Measurements from ENCODE around the gene TMTC2. TPM values are rescaled to one million over a fixed set of nuclear protein-coding genes. Genes with fewer than 3 reads are reported as not detected.

TMTC2 gene
- total and polyA plus RNA-seq, 10 of the 15 experiments (the other 5 are each of a cell fraction or from before 2014, with no cell fraction given), result 0.14 to 9.7 (median 1.2) TPM

- H3K79me2 ChIP-seq (ENCODE audit: control insufficient read depth, insufficient read depth, low read length), result no peaks in the 10 kb centered on the region
- CTCF ChIA-PET, result interaction anchor here (1.5 kb wide), 1 partner anchor 8 kb away, joined by 4 read pairs; no protein-coding TSS in a partner anchor
- no TSS peak for BruUV-seq (replicated peaks)
- FAIRE-seq, result peak; percentile 75
- RAD21 ChIA-PET (ENCODE audit: unreplicated experiment), result no interaction called here
- in situ Hi-C loops (cut with MboI) (no loop called here), intact Hi-C loops (cut with micrococcal nuclease; ENCODE audit: unreplicated experiment) (no loop called here)
- H2AFZ ChIP-seq (ENCODE audit: control insufficient read depth, low read depth, low read length), result no peak overlapping the region
- no peak for DNase-seq (ENCODE audit: low read depth, low spot score)
- no peaks in the 10 kb centered on the region for H3K27me3 ChIP-seq (replicated peaks in 1 of 2; ENCODE audit: control insufficient read depth in 2 of 2, insufficient read depth in 2 of 2, low read length in 1 of 2)
- H3K27ac ChIP-seq (ENCODE audit: control insufficient read depth, insufficient read depth), result no peak overlapping the region
- POLR2A ChIA-PET, result no interaction called here
- H3K4me3 ChIP-seq, result no peak overlapping the region
- SMC1A ChIA-PET (ENCODE audit: uncharacterized antibody, unreplicated experiment), result no interaction called here
- no peak overlapping the region for H3K9ac ChIP-seq (ENCODE audit: control insufficient read depth, insufficient read depth, low read length)
- ATAC-seq, result no peak
- no peak overlapping the region for H3K4me2 ChIP-seq (ENCODE audit: control insufficient read depth, insufficient read depth)
- TF ChIP-seq MEF2B (IDR thresholded peaks at IDR 0.05; ENCODE audit: partially characterized antibody, poor library complexity, severe bottlenecking), result no peak
- TF ChIP-seq EZH2 (IDR thresholded peaks at IDR 0.05; ENCODE audit: borderline replicate concordance, control insufficient read depth, low read depth, low read length), result no peak
- H3K4me1 ChIP-seq (ENCODE audit: control insufficient read depth, insufficient read depth, low read length), result no peaks in the 10 kb centered on the region
- H4K20me1 ChIP-seq (ENCODE audit: control insufficient read depth, insufficient read depth), result no peaks in the 10 kb centered on the region
- no peaks in the 10 kb centered on the region for H3K9me3 ChIP-seq (replicated peaks; ENCODE audit: control insufficient read depth, insufficient read depth, low read length)
- 100% methylated on average over 1 of the region's 1 CpG for WGBS (ENCODE audit: insufficient coverage, insufficient replicate concordance, low lambda C conversion rate, missing lambda C conversion rate)
- H3K36me3 ChIP-seq (ENCODE audit: control insufficient read depth in 2 of 2, insufficient read depth in 2 of 2, low read length in 1 of 2), result no peaks in the 10 kb centered on the region
These were observed 131.7 kb downstream of the TMTC2 start for GRCh38 chr12:82818271-82819035.

- no peaks in the 10 kb centered on the region for H3K79me2 ChIP-seq (ENCODE audit: control insufficient read depth, insufficient read depth, low read length)
- no peak overlapping the region for H3K4me2 ChIP-seq (ENCODE audit: control insufficient read depth, insufficient read depth)
- SMC1A ChIA-PET (ENCODE audit: uncharacterized antibody, unreplicated experiment), result interaction anchor here (0.6 to 1.7 kb wide), 3 partner anchors 9 to 652 kb away, joined by 3 read pairs; no protein-coding TSS in a partner anchor
- in situ Hi-C loops (cut with MboI) (no loop called here), intact Hi-C loops (cut with micrococcal nuclease; ENCODE audit: unreplicated experiment) (no loop called here)
- no peaks in the 10 kb centered on the region for H3K4me1 ChIP-seq (ENCODE audit: control insufficient read depth, insufficient read depth, low read length)
- POLR2A ChIA-PET, result interaction anchor here (0.6 kb wide), 2 partner anchors 121 to 142 kb away, joined by 3 read pairs; no protein-coding TSS in a partner anchor
- no peak for FAIRE-seq
- no peak overlapping the region for H3K9ac ChIP-seq (ENCODE audit: control insufficient read depth, insufficient read depth, low read length)
- no peak overlapping the region for H3K4me3 ChIP-seq
- H3K36me3 ChIP-seq (ENCODE audit: control insufficient read depth in 2 of 2, insufficient read depth in 2 of 2, low read length in 1 of 2), result no peaks in the 10 kb centered on the region
- H3K9me3 ChIP-seq (replicated peaks; ENCODE audit: control insufficient read depth, insufficient read depth, low read length), result no peaks in the 10 kb centered on the region
- no peaks in the 10 kb centered on the region for H4K20me1 ChIP-seq (ENCODE audit: control insufficient read depth, insufficient read depth)
- H3K27ac ChIP-seq (ENCODE audit: control insufficient read depth, insufficient read depth), result no peak overlapping the region
- no peak overlapping the region for H2AFZ ChIP-seq (ENCODE audit: control insufficient read depth, low read depth, low read length)
- CTCF ChIA-PET, result interaction anchor here (0.7 to 1.6 kb wide), 2 partner anchors 9 to 13 kb away, joined by 3 to 4 read pairs; no protein-coding TSS in a partner anchor
- DNase-seq (ENCODE audit: low read depth, low spot score), result no peak
- H3K27me3 ChIP-seq (replicated peaks in 1 of 2; ENCODE audit: control insufficient read depth in 2 of 2, insufficient read depth in 2 of 2, low read length in 1 of 2), result no peaks in the 10 kb centered on the region
- RAD21 ChIA-PET (ENCODE audit: unreplicated experiment), result no interaction called here
- no TSS peak for BruUV-seq (replicated peaks)
- ATAC-seq, result no peak
- TF ChIP-seq EED (IDR thresholded peaks at IDR 0.05; ENCODE audit: low read depth), result no peak
- TF ChIP-seq MAX (IDR thresholded peaks at IDR 0.05; ENCODE audit: low read depth, low read length), result no peak
- no peak for TF ChIP-seq NRF1 (conservative IDR thresholded peaks at IDR 0.05; ENCODE audit: low read depth, low read length)
- TF ChIP-seq LARP7 (IDR thresholded peaks at IDR 0.05), result no peak
- no peak for TF ChIP-seq MYB (IDR thresholded peaks at IDR 0.05; ENCODE audit: borderline replicate concordance, low read depth, low read length)
- no peak for TF ChIP-seq STAT1 (conservative IDR thresholded peaks at IDR 0.05)
- TF ChIP-seq NFYA (IDR thresholded peaks at IDR 0.05; ENCODE audit: borderline replicate concordance, low read depth, low read length), result no peak
- TF ChIP-seq ZBTB4 (CRISPR knock-in tag; IDR thresholded peaks at IDR 0.05), result no peak
- TF ChIP-seq HDAC6 (IDR thresholded peaks at IDR 0.05; ENCODE audit: unreplicated experiment), result no peak
- no peak for TF ChIP-seq JUND (IDR thresholded peaks at IDR 0.05; ENCODE audit: low read depth, low read length)
- TF ChIP-seq KLF5 (IDR thresholded peaks at IDR 0.05; ENCODE audit: partially characterized antibody), result no peak
- no peak for TF ChIP-seq GABPA (IDR thresholded peaks at IDR 0.05; ENCODE audit: low read depth)
- TF ChIP-seq CHD2 (IDR thresholded peaks at IDR 0.05; ENCODE audit: borderline replicate concordance, low read depth, low read length), result no peak
These were observed 139.8 kb downstream of the TMTC2 start for GRCh38 chr12:82826505-82826904.

Measured in GM12878 (cell line).